HG02588 (cell line): ENCODE results near the gene MRPL45.

ENCODE experiments used
- ATAC-seq: cut with Tn5 transposase; IDR thresholded peaks from one replicate; pipeline ENCODE4 v1.9.1; 2021; ENCODE audit warnings: mild to moderate bottlenecking, moderate library complexity; ENCODE audit not compliant: unreplicated experiment

Gene MRPL45

GRCh38 chr17:38344420-38344745 lies 47.4 kb downstream of the MRPL45 start:
- no peak for ATAC-seq

DNA sequence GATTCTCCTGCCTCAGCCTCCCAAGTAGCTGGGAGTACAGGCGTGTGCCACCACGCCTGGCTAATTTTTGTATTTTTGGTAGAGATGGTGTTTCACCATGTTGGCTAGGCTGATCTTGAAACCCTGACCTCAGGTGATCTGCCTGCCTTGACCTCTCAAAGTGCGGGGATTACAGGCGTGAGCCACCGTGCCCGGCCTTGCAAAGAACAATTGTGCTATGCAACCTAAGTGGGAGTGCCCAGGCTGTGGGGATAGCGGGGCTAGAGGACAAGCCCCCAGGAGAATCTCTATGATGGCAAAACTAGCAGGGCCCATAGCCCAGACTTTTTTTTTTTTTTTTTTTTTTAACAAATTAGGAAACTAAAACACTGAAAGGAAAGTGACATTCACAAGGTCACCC lies 48.8 kb downstream of the MRPL45 start:
- no peak for ATAC-seq

GRCh38 chr17:38349097-38349730 lies 52.2 kb downstream of the MRPL45 start:
- ATAC-seq = no peak

- ATAC-seq = no peak
Observed at GRCh38 chr17:38350035-38350434, 53.1 kb downstream of the MRPL45 start.

- ATAC-seq = peak; percentile 88
Observed at GRCh38 chr17:38351412-38352222, 54.6 kb downstream of the MRPL45 start, which contains the start of gene SOCS7. TSS of gene SOCS7 (plus strand) at chr17:38351844. CDS start at chr17:38352053, 209 bp downstream.

- ATAC-seq = peak; percentile 9
Observed at GRCh38 chr17:38352245-38353085, 55.5 kb downstream of the MRPL45 start.

- no peak for ATAC-seq
Observed at GRCh38 chr17:38353086-38353604, 56.2 kb downstream of the MRPL45 start.

DNA sequence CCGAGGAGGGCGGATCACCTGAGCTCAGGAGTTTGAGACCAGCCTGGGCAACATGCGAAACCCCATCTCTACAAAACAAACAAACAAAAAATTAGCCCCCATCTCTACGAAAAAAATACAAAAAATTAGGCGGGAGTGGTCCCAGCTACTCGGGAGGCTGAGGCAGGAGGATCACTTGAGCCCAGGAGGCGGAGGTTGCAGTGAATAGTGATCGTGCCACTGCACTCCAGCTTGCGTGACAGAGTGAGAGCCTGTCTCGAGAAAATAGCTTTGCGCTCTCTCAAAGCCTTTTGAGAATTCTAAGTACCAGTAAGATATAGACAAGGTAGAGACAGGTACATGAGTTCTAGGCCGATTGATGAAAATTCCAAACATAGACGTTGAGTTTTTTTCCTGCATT lies 56.7 kb downstream of the MRPL45 start:
- no peak for ATAC-seq

- no peak for ATAC-seq
Observed at GRCh38 chr17:38354466-38354865, 57.5 kb downstream of the MRPL45 start.

GRCh38 chr17:38355251-38355650 lies 58.3 kb downstream of the MRPL45 start:
- no peak for ATAC-seq

DNA sequence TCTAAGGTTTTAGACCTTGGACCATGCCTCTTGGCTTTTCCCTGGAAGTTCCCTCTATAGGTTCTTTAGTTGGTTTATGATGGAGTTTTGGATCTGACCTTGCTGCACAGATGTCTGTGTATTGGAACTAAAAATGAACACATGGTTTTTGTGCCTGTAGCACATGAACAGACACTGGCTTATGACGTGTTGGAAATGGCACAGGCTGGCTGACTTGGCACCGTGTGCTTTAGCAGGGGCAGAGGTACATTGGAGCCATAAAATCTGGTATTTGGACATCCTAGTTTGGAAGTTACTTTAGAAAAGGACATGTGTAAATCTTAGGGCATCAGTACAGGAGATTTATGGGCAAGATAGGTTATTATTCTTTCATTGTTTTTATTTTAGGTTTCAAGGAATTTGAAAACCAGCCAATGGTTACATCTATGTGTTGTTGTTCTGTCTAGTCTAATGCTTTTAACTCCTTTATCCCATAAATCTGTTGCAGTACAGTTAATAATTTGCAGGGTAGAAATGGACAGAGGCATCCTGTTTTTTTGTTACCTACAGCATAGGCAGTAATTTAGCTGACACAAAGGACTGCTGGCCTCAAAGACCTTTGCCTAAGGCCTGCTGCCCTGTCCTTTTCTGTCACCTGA lies 60.6 kb downstream of the MRPL45 start:
- no peak for ATAC-seq

GRCh38 chr17:38358586-38359513 lies 61.9 kb downstream of the MRPL45 start:
- no peak for ATAC-seq

DNA sequence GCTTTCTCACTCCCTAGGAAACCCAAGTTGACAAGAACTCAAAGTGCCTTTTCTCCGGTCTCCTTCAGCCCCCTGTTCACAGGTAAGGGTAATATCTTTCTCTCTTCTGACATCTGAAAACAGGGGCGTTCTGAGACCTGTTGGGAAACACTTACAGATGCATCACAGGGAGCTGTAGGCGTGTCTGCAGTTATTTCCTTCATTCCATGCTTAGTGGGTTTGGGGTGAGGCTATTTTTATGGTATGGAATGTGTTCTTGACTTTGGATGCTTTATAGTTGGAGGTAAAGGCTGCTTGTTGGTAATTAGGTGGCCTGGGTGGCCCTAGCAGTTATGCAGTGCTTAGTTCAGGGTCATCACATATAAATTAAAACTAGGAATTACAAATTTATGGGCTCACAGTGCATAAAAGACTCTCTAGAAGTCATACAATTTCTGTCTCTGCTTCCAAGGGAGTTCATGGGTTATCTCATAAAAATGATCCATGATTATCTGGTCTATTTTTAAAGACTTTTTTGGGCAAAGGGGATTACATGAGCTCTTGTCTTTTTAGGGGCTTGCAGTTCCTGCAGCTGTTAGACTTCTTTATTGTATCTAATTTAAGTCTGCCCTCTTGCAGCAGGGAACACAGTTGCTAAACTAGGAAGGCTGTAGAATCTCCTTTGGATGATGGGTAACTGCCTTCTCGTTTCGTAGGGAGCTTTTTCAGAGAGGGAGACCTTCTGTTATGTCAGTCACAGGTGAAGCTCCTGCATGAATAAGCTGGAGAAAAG lies 64.9 kb downstream of the MRPL45 start:
- no peak for ATAC-seq

- no peak for ATAC-seq
Observed at GRCh38 chr17:38363016-38363415, 66.0 kb downstream of the MRPL45 start.

DNA sequence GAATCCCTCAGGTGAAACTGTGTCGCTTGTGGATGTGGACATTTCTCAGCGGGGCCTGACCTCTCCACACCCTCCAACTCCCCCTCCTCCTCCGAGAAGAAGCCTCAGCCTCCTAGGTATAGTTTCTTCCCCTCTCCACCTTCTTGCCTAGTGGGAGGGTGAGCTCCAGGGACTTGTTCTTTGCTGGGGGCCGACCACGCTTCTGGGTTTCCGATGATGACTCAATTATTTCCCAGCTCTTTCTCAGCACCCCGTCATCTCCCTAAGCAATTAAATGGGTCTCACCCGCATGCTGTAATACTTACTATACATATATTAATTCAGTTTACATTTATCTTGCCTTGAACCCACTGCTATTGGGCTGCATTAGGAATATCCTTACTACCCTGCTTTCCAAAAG lies 67.8 kb downstream of the MRPL45 start:
- ATAC-seq = no peak

DNA sequence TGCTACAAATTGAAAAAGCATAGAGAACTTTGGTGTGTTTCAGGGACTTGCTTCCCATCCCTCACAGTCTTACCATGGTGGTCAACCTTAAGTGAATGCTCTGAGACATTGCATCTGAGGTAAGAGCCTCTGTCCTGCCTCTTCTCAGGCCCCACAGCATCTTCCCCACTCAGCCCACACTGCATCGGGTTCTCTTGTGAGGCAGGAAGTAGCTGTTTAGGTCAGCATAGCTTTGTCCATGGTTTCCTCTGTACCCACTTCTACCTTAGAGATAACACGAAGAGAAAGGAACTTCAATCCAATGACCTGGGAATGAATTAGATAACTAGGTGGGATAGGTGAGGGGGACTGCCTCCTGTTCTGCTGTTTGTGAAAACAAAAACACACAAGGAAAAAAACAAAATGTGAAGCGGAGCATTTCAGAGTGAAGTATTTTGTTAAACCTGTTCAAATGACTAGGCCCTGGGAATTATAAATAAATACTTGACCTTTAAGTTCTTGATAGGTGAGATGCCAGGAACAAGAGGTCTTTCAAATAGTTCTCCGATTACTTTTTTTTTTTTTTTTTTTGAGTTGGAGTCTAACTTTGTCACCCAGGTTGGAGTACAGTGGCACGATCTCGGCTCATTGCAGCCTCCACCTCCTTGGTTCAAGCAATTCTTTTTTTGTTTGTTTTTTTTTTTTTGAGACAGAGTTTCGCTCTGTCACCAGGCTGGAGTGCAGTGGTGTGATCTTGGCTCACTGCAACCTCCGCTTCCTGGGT lies 72.3 kb downstream of the MRPL45 start:
- ATAC-seq = no peak
